Umbilical cord (tissue), 2 donors: ENCODE results near the gene HEXIM2. TPM values are rescaled to one million over a fixed set of nuclear protein-coding genes. Genes with fewer than 3 reads are reported as not detected.
"Not testable (repeated sequence)": the region's sequence is repeated elsewhere in the genome, so short reads cannot be mapped to it uniquely, and the experiment has no call there.

ENCODE experiments used
- DNase-seq: peaks from one replicate; pipeline ENCODE4 v3.0.0-alpha.2; 2015; ENCODE audit warnings: low spot score
- total RNA-seq: library from RNA; depleted of rRNA; stranded (reverse); fragments of >200 nt; gene quantifications from one replicate; pipeline ENCODE4 v1.2.3, GENCODE V29; 2014; ENCODE audit warnings: low replicate concordance; ENCODE audit not compliant: insufficient read depth

Gene HEXIM2
- total RNA-seq, 1 donor from 2014 or later = 1.9 TPM

DNA sequence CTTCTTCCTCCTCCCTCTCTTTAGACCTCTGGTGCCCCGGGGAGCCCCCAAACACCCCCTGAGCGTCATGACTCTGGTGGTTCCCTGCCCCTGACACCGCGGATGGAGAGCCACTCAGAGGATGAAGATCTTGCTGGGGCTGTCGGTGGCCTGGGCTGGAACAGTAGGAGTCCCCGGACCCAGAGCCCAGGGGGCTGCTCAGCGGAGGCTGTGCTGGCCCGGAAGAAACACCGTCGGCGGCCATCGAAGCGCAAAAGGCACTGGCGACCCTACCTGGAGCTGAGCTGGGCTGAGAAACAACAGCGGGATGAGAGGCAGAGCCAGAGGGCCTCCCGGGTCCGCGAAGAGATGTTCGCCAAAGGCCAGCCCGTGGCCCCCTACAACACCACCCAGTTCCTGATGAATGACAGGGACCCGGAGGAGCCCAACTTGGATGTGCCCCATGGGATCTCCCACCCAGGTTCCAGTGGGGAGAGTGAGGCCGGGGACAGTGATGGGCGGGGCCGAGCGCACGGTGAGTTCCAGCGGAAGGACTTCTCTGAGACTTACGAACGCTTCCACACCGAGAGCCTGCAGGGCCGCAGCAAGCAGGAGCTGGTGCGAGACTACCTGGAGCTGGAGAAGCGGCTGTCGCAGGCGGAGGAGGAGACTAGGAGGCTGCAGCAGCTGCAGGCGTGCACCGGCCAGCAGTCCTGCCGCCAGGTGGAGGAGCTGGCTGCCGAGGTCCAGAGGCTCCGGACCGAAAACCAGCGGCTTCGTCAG lies 7.5 kb downstream of the HEXIM2 start:
- DNase-seq = no peak

DNA sequence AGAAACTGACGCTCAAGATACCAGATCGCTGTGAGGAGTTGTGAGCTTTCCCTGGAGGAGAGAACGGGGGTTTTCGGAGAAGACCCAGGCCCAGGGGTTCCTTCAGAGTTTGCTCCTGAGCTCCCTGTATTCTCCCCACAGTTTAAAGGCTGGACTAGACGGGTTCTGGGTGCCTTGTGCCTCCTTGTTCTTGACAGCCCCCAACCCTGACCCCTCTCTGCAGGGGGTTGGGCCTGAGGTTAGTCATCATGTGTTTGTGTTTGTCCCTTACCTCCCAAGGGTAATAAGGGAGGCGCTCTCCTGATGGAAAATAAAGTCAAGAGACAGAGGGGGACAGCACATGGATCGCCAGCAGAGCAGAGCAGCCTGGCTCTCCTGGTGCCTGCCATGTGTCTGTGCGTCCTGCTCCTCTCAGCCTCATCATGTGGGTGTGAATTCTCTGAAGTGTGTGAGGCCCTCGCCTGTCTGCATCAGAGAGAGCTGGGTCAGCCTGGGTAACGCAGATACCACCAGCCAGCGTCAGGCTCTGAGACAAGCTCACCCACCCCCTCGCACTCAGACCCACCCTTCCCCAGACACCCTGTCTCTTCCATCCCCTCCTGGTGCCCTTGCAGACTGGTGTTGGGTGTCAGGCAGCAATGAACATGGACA lies 8.7 kb downstream of the HEXIM2 start:
- DNase-seq = no peak

DNA sequence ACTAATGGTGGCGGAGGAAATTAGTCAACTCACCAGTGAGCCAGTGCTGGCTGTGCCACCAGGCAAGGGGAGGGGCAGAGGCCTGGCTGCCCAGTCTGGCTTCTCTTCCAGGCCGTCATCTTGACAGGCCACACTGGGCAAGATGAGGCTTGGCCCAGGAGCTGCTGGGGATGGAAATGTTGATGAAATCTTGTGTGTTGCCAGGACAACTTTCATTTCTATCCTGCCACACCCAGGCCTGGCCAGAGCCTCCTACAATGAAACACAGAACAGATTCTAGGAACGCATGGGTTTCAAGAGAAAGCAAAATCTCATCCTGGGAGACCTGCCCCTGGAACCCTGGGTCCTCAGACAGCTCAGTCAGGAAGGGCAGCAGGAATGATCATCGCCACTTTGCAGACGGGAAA lies 9.3 kb downstream of the HEXIM2 start:
- DNase-seq = peak; percentile 95

DNA sequence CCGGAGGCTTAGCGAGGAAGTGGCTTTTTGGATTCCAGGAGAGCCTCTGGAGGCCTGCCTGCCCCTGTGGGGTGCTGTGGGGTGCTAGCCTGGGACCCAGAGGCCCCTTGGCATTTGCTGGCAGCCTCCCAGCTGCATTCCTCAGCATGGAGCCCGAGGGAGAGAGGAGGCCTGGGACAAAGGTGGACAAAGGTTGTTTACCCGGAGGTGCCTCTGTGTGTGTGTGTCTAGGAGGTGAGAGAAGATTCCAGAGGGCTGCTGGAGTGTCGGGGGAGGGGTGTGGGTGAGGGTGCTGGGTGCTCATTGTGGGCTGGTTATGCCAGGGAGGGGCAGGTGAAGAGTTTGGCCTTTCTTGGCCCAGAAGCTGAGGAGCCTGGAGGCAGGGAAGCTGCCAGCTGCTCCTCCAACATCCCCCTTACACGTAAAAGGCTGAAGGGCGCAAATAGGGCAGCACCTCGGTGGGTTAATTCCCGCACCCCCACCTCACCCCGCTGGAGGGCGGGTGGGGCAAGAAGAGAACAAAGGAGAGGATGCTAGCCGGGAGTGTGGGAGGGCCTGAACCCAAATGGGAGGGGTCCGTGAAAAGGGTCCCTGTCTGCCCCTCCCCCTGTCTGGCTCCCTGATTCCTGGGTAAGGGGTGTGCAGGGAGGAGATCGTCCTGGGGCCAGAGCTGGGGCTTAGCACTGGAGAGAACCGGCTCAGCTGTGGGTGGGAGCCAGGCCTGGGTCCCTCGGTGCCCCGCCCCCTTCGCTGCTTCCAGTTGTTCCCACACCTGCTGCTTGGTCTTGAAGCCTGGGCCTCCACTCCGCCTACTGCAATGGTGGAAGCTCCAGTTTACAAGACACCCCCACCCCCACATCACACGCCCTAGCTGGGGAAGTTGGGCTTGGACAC lies 9.9 kb downstream of the HEXIM2 start:
- DNase-seq = peak; percentile 87

DNA sequence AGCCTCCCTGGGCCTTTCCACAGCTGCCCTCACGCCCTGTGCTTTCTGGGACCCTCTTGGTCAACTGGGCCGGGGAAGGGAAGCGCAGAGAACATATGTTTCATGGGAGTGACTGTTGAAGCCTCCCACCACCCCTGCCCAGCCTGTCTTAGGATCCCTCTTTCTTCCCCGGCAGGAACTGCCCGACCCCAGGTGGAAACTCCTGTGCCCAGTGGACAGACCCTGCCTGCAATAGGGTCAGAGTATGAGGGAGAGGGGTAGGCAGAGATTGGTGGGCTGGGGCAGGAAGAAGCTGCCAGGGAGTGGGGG lies 10.5 kb downstream of the HEXIM2 start:
- DNase-seq = no peak

DNA sequence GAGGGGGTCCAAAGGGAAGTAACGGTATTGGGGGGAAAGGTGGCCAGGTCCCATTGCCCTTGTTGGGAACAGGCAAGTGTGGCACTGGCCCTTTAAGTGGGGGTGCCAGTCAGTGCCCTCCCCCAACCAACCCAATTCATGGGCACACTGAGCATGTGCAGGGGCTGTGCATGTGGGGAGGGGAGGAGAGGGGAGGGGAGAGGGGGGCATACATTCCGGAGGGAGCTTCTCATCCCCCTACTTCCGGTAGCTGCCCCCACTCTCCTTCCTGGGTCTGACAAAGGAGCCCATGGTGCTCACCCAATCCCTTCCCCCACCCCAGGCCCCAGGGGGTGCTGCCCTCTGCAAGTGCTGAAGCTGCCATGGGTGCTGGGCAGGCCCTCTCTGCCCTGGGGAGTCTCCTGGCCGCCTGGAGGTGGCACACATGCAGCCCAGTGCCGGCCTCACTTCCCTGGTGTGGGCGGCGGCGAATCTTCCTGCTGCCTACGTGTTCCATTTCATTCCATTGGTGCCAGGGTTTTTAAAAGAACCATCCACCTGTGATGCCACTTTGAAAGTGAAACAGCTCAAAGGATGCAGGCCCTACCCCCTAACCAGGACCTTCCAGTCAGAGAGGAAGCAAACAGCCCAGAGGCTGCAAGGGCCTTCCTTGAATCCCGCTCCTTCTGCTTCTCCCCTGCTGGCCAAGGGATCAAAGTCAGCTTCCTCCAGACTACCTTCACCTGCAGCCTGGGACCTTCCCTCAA lies 11.0 kb downstream of the HEXIM2 start:
- peak; percentile 89 for DNase-seq

DNA sequence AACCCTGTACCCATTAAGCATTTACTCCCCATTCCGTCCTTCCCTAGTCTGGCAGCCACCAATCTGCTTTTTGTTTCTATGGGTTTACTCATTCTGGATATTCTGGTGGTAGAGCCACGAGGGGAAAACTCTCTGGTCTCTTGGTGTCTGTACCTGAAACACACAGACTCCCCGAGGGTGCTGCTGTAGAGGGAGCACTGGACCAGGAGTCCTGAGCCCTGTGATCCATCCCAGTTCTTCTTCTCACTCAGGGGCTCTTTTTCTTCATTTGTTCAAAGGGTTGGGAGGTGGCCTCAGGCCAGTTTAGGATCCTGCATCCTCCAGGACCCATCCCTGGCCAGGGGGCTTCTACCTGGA lies 14.1 kb downstream of the HEXIM2 start:
- no peak for DNase-seq

DNA sequence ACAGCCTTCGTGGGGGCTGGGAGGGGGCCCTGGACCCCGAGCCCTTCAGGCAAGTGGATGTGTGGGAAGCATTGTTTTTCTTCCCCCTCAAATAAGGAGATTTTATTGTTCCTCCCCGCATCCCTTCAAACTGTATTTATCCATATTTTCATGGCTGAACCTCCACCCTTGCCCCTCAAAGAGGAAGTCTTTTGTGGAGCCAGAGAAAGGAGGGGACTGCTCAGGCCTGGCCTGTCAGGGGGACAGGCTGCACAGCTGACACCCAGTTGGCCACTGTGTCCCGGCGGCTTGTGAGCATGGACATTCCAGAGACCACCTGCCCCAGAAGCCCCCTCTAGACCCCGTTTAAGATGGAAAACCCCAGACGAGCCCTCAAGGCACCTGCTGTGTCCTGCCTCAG lies 15.9 kb downstream of the HEXIM2 start:
- DNase-seq = no peak

DNA sequence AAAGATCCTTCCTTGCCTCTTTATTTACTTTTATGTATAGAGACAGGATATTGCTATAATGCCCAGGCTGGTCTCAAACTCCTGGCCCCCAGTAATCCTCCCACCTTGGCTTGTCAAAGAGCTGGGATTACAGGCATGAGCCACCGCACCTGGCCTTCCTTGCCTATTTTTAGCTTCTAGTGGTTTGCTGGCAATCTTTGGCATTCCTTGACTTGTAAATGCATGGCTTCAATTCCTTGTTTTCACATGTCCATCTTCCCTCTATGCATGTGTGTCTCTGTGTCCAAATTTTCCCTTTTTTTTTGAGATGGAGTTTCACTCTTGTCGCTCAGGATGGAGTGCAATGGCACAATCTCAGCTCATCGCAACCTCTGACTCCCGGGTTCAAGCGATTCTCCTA lies 22.5 kb downstream of the HEXIM2 start:
- DNase-seq = no peak

DNA sequence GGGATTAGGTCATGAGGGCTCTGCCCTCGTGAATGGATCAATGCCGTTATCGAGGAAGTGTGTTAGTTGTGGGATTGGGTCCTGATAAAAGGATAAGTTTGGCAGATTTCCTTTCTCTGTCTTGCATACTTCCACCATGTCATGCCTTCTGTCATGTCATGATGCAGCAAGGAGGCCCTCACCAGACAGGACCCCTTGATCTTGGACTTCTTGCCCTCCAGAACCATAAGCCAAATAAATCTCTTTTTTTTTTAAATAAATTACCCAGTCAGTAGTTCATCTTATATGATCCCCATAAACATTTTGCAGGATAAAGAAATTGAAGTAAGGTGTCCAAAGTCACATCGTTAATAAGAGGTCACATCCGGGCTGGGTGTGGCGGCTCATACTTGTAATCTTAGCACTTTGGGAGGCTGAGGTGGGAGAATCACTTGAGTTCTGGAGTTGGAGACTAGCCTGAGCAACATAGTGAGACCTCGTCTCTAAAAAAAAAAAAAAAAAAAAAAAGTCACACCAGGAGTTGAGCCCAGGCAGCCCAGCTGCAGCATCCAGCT lies 25.2 kb downstream of the HEXIM2 start:
- DNase-seq = no peak

DNA sequence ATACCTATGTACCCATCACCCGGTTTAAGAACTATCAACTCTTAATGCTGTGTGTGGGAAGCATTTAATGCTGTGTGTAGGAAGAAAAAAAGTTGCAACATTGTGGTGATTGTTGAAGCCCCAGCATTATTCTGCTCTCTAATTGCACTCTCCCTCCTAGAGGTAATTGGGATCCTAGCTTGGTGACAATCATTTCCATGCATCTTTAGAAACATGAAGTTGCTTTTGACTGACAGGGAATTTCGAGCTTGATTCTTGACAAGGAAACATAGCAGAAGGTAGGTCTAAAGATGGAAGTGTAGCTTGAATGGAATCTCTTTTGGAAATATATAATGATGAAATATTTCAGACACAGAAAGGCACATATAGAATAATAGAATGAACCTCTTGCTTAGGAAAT lies 27.3 kb downstream of the HEXIM2 start:
- DNase-seq = no peak

DNA sequence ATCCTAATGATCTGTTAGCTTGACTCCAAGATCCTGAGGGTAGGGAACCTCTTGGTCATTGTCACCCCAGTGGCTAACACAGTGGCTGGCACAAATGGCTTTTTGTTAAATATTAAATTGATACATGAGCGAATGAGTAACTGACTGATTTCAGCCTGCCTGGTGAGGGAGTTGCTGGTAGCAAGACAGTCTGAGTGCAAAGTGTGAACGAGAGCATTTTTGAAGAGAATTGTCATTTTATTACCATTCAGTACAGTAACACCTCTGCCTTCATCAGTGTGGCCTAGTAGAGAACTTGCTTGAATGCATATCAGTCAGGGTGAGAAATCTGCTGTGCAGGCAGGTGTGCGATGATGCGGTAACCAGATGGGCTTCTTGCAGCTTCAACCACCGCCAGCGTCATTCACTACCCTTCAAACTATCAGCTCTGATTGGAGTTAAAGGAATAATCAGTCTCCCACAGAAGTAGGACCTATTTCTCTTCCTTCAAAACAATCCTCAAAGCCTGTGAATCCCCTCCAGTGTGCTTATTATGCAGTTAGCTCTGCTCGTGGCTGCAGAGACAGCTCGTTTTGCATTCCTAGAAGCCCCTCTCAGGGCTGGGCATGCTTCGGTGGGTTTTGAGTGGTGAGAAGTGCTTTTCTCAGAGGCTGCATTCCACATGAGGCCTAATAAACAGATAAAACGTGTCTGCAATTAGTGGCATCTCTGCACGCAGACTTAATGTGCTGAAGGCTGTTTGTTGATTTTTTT lies 29.0 kb downstream of the HEXIM2 start:
- DNase-seq = no peak

DNA sequence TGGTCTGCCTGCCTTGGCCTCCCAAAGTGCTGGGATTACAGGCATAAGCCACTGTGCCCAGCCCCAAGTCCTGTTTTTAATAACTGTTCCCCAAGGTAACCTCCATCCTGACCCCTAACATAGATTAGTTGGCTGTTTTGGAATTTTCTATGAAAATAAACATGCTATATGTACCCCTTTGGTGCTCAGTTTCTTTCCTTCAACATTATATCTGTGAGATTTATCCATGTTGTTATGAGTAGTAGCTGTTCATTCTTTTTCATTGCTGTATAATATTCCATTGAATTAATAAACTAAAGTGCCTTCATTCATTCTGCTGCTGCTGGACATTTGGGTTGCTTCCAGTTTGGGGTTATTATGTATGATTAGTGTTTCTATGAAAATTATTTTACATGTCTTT lies 33.7 kb downstream of the HEXIM2 start:
- DNase-seq = no peak

DNA sequence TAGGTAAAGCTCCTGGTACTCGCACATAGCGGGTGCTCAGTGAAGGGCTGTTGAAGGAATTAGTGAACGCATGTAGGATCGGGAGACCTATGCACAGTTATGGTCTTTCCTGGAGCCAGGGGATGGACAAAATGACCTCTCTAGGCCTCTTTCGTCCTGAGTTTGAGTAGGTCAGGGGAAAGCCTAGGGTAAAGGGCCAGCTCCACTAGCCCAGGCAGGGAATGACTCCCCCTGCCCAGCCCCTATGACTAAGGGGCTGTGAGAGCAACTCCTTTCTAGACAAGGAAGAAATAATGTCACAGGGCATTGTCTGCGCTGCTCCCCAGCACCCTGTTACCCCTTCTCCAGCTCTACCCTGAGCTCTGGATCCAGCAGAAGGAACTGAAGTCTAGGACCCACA lies 35.4 kb downstream of the HEXIM2 start:
- no peak for DNase-seq

DNA sequence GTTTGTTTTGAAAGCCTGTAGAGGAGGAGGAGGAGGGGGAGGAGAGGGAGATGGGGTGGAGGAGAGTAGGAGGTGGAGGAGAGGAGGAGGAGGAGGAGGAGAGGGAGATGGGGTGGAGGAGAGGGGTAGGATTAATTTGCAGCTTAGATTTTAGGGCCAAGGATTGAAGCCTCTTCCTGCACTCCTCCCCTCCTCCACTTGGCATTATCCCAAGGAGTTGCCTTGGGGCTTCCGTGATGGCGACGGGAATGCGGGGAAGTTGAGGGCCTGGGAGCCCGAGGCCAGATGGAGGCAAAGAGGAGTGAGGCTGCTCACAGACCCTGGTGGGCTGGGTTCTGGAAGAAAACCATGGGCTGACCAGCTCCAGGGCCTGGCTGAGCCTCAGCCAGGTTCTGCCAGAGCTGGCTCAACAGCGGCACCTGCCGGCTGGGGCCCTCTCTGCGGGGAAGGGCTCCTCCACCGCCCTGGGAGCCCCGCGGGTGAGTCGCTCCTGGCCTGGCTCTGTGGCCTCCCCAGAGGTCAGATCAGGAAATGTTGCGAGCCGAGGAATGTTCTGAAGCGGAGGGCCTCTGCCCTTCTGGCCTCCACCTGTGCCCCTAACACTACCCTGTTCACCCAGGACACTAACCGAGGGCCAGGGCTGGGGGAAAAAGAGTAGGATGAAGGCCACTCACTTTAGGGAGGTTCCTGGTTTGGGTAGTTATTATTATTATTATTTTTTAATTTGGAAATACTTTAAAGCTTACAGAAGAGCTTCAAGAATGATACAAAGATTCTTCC lies 36.1 kb downstream of the HEXIM2 start:
- DNase-seq = peak; percentile 92

DNA sequence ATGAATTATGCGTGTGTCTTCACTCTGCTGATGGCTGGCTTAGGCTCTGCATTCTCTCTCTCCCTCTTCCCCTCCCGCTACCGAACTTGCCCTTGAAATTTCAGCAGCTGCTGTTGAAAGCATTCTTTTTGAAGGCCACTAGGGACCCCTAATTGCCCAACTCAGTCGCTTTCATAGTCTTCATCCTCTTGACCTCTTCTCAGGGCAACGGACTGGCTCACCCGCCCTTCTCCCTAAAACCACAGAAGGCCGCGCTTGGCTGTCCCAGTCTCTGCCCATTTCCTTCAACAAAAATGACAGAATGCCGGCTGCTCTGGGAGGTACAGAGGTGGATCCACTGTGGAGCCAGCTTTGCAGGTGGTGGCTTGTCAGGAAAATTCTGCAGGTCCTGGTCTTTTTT lies 39.0 kb downstream of the HEXIM2 start:
- no peak for DNase-seq

DNA sequence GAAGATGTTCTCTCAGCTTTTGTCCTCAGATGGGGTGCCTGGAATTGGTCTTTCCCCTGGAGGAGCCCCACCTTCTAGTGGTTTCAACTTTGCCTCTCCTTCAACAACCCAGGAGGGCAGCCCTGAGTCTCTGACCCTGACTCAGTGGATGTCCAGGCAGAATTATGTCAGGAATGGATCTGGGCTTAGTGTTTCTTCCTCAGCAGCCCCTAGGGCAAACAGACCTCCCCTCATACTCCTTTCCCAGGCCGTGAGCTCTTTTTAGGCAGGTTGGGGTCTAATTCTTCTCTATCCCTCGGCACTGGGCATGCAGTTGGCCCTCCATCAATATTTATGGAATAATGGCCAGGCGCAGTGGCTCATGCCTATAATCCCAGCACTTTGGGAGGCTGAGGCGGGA lies 39.8 kb downstream of the HEXIM2 start:
- no peak for DNase-seq

DNA sequence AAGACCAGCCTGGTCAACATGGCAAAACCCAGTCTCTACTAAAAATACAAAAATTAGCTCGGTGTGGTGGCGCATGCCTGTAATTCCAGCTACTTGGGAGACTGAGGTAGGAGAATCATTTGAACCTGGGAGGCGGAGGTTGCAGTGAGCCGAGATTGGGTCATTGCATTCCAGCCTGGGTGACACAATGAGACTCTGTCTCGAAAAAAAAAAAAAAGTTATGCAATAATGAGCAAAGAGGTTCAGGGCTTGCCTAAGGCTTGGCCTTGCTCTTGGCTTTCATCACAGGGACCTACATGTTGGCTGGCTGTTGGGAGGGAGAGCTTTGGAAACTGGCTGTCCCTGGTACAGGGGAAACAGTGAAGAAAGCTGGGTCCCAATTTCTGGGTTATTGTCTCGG lies 40.2 kb downstream of the HEXIM2 start:
- DNase-seq = not testable (repeated sequence)

DNA sequence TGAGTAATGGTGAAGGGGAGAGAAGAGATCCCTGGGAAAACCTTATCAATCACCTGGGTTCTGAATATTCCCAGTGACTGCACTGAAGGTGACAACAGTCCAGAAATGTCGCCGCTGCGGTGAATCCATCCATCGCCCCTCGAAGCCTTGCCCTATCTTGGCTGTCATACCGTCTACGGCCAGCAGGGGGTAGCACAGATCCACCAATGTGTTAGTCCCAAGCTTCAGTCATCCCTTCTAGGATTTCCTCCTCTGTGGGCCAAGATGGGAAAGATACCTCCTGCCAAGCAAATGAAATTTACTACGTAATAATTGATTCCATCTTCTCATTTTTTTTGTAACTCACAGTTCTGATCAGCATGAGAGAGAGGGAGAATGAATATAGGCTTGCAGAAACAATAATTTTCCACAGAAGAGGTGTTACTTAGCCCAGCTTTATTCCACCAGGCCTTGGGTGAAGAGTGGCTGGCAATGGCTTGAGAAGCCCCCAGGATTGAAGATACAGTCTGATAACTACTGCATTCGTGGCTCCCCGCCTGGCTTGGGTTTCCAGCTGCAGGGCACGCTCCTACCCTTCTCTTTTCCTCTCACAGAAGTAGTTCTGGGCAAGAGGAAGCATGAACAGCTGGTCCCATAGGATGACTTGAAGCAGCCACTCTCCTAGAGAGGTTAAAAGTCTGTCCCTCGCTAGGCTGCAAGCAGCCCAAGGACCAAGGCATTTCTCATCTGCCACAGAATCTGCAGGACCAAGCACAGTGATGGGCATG lies 57.4 kb downstream of the HEXIM2 start:
- DNase-seq = peak; percentile 77
